Activated CD8-positive, alpha-beta memory T cell treated with anti-CD3 and anti-CD28 coated beads, Interleukin-2, amount 50 U/mL, for 1 hour (primary cell): ENCODE measurements around the gene SZT2.
A peak's percentile ranks its signal among the peaks of the same experiment; 100 is the strongest.
"Not testable (repeated sequence)": the region's sequence is repeated elsewhere in the genome, so short reads cannot be mapped to it uniquely, and the experiment has no call there.

Experiments used
- DNase-seq: peaks from one replicate; pipeline ENCODE4 v3.0.0-alpha.2; 2020; ENCODE audit errors: extremely low read depth

Gene SZT2

GRCh38 chr1:43388613-43389012 lies 1.1 kb upstream of the SZT2 start:
- DNase-seq = no peak

- no peak for DNase-seq
Measured at GRCh38 chr1:43392702-43393101, 3.0 kb downstream of the SZT2 start.

- no peak for DNase-seq
Measured at GRCh38 chr1:43395523-43395922, 5.8 kb downstream of the SZT2 start.

GRCh38 chr1:43396059-43396458 lies 6.4 kb downstream of the SZT2 start:
- no peak for DNase-seq

- no peak for DNase-seq
Measured at GRCh38 chr1:43398227-43398626, 8.5 kb downstream of the SZT2 start.

- not testable (repeated sequence) for DNase-seq
Measured at GRCh38 chr1:43400441-43400840, 10.7 kb downstream of the SZT2 start.

GRCh38 chr1:43402089-43402865 lies 12.6 kb downstream of the SZT2 start:
- DNase-seq = no peak

GRCh38 chr1:43404353-43404752 lies 14.7 kb downstream of the SZT2 start:
- no peak for DNase-seq

- DNase-seq = no peak
Measured at GRCh38 chr1:43405219-43405875, 15.6 kb downstream of the SZT2 start.

- DNase-seq = no peak
Measured at GRCh38 chr1:43405876-43406234, 16.2 kb downstream of the SZT2 start.

GRCh38 chr1:43410571-43410970 lies 20.9 kb downstream of the SZT2 start:
- DNase-seq = no peak

- DNase-seq = not testable (repeated sequence)
Measured at GRCh38 chr1:43413426-43413825, 23.7 kb downstream of the SZT2 start.

GRCh38 chr1:43414634-43415223 lies 25.0 kb downstream of the SZT2 start:
- peak; percentile 25 for DNase-seq

- DNase-seq = no peak
Measured at GRCh38 chr1:43415901-43416300, 26.2 kb downstream of the SZT2 start.

GRCh38 chr1:43418858-43419257 lies 29.2 kb downstream of the SZT2 start:
- DNase-seq = no peak

- DNase-seq = no peak
Measured at GRCh38 chr1:43419627-43420425, 30.1 kb downstream of the SZT2 start.

GRCh38 chr1:43420874-43421273 lies 31.2 kb downstream of the SZT2 start:
- no peak for DNase-seq

GRCh38 chr1:43421396-43421795 lies 31.7 kb downstream of the SZT2 start:
- DNase-seq = no peak

- no peak for DNase-seq
Measured at GRCh38 chr1:43421976-43422750, 32.5 kb downstream of the SZT2 start.

GRCh38 chr1:43422995-43423671 lies 33.4 kb downstream of the SZT2 start:
- DNase-seq = no peak
